MM.1S (cell line): ENCODE measurements around the gene SLC22A3.

Experiments
- CTCF ChIP-seq: fragments of 300-600 bp; sonication (generic); IDR thresholded peaks from 2 replicates; pipeline ENCODE4 v1.5.1; 2016; ENCODE audit warnings: antibody characterized with exemption, low read length, mixed read lengths
- EZH2 ChIP-seq: fragments of 300-600 bp; sonication (generic); optimal IDR thresholded peaks from 2 replicates; pipeline ENCODE3; 2017; ENCODE audit warnings: low read depth, mild to moderate bottlenecking, antibody characterized with exemption, low read length, mixed read lengths
- EZH2phosphoT487 ChIP-seq: fragments of 300-600 bp; sonication (generic); IDR thresholded peaks from 2 replicates; pipeline ENCODE4 v1.6.1; 2018; ENCODE audit warnings: antibody characterized with exemption, low read length

DNA sequence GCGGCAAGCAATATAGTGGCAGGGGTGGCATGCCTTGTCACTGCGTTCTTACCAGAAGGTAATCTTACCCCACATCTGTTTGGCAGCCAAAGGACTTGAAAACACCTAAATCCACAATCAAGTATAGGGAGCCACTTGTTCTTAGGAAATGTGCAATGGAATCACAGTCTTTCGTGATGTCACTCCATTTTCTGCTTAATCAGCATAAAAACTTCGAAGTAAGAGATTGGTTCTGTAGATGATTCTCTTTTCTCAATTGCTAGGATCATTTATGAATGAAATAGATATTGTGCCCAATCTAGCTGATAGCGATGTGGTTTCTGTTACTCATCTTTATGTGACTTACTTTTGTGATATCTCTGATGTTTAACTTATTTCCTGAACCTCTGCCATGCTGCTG, 89.0 kb downstream of the SLC22A3 start:
- no peak for TF ChIP-seq CTCF
- TF ChIP-seq EZH2phosphoT487 = no peak
- no peak for TF ChIP-seq EZH2
